ENCODE results near the gene CDK14.

The CDK14 gene

DNA sequence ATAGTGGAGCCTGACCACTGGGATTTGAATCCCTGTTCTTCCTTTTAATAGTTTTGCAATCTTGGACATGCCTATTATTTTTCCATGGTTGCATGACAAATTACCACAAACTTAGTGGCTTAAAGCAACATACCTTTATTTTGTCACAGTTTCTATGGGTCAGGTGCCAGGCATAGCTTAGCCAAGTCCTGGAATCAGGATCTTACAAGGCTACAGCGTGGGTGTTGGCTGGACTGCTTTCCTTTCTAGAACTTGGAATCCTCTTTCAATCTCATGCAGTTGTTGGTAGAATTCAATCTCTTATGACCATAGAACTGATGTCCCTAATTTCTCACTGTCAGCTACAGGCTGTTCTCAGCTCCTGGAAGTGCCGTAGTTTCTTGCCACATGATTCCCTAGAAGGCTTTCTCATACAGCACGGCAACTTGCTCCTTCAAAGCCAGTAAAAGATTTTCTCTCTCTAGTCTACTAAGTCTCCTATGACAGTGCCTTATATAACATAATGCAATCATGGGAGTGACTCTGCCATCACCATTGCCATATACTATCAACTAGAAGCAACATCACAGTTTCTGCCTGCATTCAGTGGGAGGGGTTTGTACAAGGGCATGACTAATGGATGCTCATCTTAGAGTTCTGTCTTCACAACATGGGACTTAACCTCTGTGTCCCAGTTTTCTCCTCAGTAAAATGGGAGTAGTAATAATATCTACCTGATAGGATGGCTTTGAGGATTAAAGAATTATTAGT is 424.7 kb downstream of the CDK14 start:
- DNase-seq (no peak), ATAC-seq (replicated peaks) (no peak)
- no peaks in the 10 kb centered on the region for H3K27me3 Mint-ChIP-seq
- peaks cover 18% of the 10 kb centered on the region in 2 donors for H3K36me3 Mint-ChIP-seq
- H3K4me1 Mint-ChIP-seq: peaks cover 0 to 3% of the 10 kb centered on the region in 2 donors
- H3K4me3 Mint-ChIP-seq: no peak overlapping the region
- H3K9me3 Mint-ChIP-seq: peaks cover 0 to 3% of the 10 kb centered on the region in 2 donors
- no peak overlapping the region for H3K27ac Mint-ChIP-seq

DNA sequence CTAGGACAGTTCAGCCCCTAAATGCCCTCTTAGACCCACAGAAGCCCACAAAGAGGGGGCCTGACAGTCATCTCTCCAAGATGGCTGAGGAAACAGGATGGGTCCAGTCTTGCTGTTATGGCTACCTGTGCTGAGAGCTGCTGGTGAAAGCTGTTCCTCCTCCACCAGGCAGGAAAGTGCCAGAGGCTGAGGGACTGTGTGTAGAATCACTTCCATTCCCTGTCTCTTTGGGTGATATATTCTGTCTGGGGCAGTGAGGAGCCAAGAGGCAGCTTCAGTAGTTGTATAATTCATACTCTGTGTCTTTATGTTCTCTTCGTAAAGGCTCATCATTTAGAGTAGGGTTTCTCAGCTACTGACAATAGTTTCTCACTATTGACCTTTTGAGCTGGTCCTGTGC is 425.8 kb downstream of the CDK14 start:
- H3K4me3 Mint-ChIP-seq: no peak overlapping the region
- H3K27me3 Mint-ChIP-seq: no peaks in the 10 kb centered on the region
- H3K27ac Mint-ChIP-seq: no peak overlapping the region
- H3K36me3 Mint-ChIP-seq: peaks cover 14 to 17% of the 10 kb centered on the region in 2 donors
- peaks cover 0 to 3% of the 10 kb centered on the region in 2 donors for H3K4me1 Mint-ChIP-seq
- DNase-seq (no peak), ATAC-seq (replicated peaks) (no peak)
- peaks cover 0 to 3% of the 10 kb centered on the region in 2 donors for H3K9me3 Mint-ChIP-seq

DNA sequence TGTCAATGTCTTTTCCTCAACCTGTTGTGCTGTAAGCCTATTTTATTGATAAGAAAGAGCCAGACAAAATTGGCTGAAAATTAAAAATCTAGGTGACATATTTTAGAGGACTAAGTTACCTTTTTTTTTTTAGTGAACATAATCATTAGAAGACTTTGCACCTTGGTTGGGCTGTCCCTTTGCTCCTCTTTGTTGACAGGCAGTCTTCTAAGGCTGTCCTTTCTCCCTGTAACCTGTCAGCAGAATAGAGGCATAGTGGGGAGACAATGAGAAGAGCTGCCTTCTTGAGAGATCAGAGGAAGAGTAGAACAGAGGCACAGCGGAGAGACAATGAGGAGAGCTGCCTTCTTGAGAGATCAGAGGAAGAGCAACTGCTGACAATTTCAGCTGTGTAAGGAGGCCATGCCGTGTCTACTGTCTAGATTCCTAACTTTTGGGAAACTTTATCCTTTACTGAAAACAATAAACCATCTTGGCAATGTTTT is 429.8 kb downstream of the CDK14 start:
- ATAC-seq (replicated peaks) (no peak), DNase-seq (no peak)
- peaks cover 21 to 28% of the 10 kb centered on the region in 2 donors for H3K36me3 Mint-ChIP-seq
- peaks cover 3 to 7% of the 10 kb centered on the region in 2 donors for H3K9me3 Mint-ChIP-seq
- no peak overlapping the region for H3K4me3 Mint-ChIP-seq
- peaks cover 4 to 25% of the 10 kb centered on the region in 2 donors for H3K4me1 Mint-ChIP-seq
- H3K27ac Mint-ChIP-seq: no peak overlapping the region
- H3K27me3 Mint-ChIP-seq: no peaks in the 10 kb centered on the region

DNA sequence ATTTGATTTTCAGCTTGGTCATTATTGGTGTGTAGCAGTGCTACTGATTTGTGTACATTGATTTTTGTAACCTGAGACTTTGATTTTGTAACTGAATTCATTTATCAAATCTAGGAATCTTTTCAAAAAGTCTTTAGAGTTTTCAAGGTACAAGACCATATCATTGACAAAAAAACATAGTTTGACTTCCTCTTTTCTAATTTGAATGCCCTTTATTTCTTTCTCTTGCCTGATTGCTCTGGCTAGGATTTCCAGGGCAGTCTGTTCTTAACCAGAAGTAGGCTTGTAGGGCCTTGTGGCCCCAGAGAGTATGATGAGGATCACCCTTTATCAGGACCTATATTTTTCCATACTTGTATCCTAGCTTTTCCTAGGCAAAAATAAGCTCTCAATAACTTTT is 433.6 kb downstream of the CDK14 start:
- Mint-ChIP-seq H3K4me1 (peaks cover 10 to 34% of the 10 kb centered on the region in 2 donors), H3K9me3 (peaks cover 3 to 7% of the 10 kb centered on the region in 2 donors), H3K27ac (no peak overlapping the region), H3K4me3 (no peak overlapping the region), H3K36me3 (peaks cover 22 to 39% of the 10 kb centered on the region in 2 donors), H3K27me3 (no peaks in the 10 kb centered on the region)
- DNase-seq: no peak
- no peak for ATAC-seq (replicated peaks)

DNA sequence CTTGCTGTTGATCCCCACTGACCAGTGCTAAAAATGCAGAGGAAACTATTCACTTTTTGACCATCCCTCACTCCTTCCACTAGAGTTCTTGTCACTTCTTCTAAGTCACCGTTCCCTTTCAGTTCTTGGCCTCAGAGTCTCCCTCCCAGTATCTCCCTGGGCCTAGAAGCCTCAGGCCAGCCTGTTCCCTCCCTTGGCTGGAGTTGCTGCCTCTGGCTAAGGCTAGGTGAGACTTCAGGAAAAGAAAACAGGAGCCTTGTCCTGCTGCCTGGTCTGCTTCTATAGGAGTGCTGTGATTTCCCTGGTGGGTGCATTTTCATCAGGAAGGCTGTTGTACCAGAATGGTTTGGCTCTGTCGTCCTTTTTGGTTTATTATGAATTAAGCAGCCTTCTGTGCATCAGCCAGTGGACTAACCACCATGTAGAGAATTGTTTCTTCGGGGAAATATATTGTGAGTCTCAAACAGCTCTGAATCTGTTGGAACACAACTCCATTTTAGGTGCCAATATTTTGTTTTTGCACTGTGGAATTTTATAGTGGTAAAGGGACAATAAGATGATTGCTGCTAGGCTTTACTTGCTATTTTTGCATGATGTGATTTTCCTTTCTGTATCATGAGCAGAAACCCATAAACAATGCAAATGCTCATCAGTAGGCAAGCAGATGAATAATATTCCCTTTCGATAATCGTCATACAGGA is 434.7 kb downstream of the CDK14 start:
- H3K27ac Mint-ChIP-seq: peak overlapping the region; percentile 42

DNA sequence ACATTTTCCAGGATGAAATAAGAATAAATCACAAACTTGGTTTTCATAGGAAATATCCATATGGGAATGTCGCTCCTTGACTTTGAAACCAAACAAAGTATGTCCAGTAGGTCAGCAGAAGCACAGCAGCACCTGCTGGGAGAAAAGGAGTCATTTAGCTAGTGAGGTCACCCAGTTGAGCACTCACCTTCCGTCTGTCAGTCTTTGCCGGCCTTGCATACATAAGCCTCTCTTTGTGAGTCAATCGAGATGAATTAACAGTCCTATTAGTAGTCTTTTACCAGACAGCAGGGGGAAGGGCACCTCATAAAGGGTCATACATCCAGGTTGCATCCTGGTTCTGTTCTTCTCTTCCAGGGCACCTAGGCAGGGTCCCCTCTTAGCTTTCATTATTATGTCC is 435.6 kb downstream of the CDK14 start:
- H3K27ac Mint-ChIP-seq: no peak overlapping the region
- H3K9me3 Mint-ChIP-seq: peaks cover 3 to 7% of the 10 kb centered on the region in 2 donors
- peaks cover 10 to 47% of the 10 kb centered on the region in 2 donors for H3K4me1 Mint-ChIP-seq
- DNase-seq (no peak), ATAC-seq (replicated peaks) (no peak)
- H3K27me3 Mint-ChIP-seq: no peaks in the 10 kb centered on the region
- peaks cover 21 to 39% of the 10 kb centered on the region in 2 donors for H3K36me3 Mint-ChIP-seq
- no peak overlapping the region for H3K4me3 Mint-ChIP-seq

More for the DNA sequence above, 434.7 kb downstream of the CDK14 start:
- Mint-ChIP-seq H3K36me3 (peaks cover 22 to 39% of the 10 kb centered on the region in 2 donors), H3K4me3 (no peak overlapping the region), H3K9me3 (peaks cover 3 to 7% of the 10 kb centered on the region in 2 donors), H3K27me3 (no peaks in the 10 kb centered on the region), H3K4me1 (peaks cover 10 to 40% of the 10 kb centered on the region in 2 donors)
- ATAC-seq (replicated peaks): no peak
- DNase-seq: no peak

DNA sequence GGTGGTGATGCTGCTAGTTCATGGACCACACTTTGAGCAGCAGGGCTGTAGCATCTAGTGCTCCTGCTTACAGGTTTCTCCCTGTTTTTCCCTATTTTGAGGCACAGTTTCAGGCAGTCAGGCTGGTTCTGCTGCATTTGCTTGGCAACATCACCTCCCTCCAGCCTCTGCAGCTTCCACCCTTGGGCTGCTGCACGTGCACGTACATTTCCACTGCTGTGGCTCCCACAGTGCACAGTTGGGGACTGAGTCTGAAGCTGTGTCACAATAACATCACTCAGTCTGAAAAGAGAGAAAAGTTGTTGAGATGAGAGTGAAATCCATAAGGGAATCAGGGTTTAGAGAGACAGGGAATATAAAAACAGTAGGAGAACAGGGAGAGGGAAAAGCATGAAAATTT is 437.5 kb downstream of the CDK14 start:
- H3K4me3 Mint-ChIP-seq: no peak overlapping the region
- H3K4me1 Mint-ChIP-seq: peaks cover 8 to 39% of the 10 kb centered on the region in 2 donors
- H3K27me3 Mint-ChIP-seq: no peaks in the 10 kb centered on the region
- H3K27ac Mint-ChIP-seq: no peak overlapping the region
- DNase-seq: no peak
- peaks cover 2 to 4% of the 10 kb centered on the region in 2 donors for H3K9me3 Mint-ChIP-seq
- ATAC-seq (replicated peaks): no peak
- peaks cover 14 to 31% of the 10 kb centered on the region in 2 donors for H3K36me3 Mint-ChIP-seq

DNA sequence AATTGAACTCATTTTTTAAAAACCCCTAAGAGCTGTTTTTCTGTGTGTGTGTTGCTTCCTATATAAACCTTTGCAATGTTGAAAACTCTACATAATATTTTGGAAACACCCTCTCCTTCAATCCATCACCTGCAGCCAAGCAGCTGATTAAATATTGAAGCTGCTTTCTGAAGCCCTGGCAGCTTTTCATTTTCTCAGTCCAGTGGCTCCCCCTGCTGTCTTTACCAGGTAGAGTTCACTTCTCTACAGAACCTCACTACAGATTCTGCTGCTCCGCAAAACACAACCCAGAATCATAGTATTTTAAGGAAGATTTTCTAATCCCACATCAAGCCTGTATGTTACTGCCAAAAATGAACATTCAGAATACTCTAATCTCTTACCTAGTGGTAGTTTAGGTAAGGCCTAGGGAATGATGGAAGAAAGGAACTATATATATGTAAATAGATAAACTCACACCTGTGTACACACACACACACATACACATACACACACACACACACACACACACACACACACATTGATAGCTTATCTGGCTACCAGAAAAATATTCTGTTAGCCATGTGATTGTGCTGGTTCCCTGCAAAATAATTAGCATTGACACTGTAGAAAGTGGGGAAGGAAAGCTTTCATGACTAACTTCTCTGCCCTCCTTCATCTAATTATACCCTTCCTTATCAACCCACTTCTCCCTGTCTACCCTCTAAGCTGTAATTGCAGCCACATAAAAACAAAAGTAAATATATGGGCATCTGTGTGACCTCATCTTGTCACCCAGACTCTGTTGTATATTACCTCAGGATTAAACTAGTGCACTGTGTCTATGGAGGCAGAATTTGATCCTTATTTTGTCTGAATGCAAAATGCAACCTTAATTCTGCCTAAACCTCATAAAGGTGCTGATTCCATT is 438.6 kb downstream of the CDK14 start:
- H3K27ac Mint-ChIP-seq: no peak overlapping the region
- no peaks in the 10 kb centered on the region for H3K9me3 Mint-ChIP-seq
- no peak overlapping the region for H3K4me3 Mint-ChIP-seq
- peaks cover 15 to 34% of the 10 kb centered on the region in 2 donors for H3K36me3 Mint-ChIP-seq
- H3K27me3 Mint-ChIP-seq: no peaks in the 10 kb centered on the region
- ATAC-seq (replicated peaks): peak; percentile 51 to 63
- peaks cover 10 to 31% of the 10 kb centered on the region in 2 donors for H3K4me1 Mint-ChIP-seq
- peak; percentile 18 for DNase-seq

DNA sequence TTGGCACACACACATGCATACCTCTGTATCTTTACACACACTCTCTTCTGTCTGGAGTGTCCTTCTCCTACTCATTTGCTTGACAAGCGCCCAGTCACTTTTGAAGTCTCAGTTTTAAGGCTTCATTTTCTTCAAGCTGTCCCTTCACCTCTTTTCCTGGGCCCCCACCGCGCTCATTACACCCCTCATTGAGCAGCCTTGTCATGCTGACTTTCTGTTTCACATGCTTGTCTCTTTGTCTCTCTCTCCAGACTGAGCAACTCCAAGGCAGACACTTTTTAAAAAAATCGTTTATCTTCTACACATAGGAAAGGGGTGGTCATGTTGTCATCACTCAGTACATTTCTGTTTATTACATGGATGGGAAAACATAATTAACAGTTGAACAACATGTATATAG is 442.9 kb downstream of the CDK14 start:
- Mint-ChIP-seq H3K27ac (no peak overlapping the region), H3K27me3 (no peaks in the 10 kb centered on the region), H3K36me3 (peaks cover 13 to 20% of the 10 kb centered on the region in 2 donors), H3K9me3 (no peaks in the 10 kb centered on the region), H3K4me3 (no peak overlapping the region), H3K4me1 (peaks cover 8 to 17% of the 10 kb centered on the region in 2 donors)
- no peak for ATAC-seq (replicated peaks)
- no peak for DNase-seq

DNA sequence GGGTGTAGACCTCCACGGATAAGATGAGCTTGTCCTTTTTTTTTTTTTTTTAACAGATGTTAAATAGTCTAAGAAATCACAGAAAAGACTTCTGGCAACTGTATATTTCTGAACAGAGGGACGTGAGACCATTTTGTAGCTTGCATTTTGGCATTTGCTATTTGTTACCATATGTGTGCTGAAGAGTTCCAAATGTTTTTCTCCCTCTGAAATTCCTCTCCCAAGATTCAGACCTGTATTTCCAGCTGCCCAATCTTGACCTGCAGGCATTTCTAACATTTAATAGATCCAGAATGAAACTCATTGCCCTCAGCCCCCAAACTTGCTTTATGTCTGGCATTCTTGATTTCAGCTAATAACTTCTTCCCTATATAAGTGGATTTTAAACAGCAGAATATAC is 445.0 kb downstream of the CDK14 start:
- H3K36me3 Mint-ChIP-seq: peaks cover 17 to 23% of the 10 kb centered on the region in 2 donors
- peaks cover 5 to 6% of the 10 kb centered on the region in 2 donors for H3K4me1 Mint-ChIP-seq
- H3K27me3 Mint-ChIP-seq: no peaks in the 10 kb centered on the region
- no peaks in the 10 kb centered on the region for H3K9me3 Mint-ChIP-seq
- H3K27ac Mint-ChIP-seq: no peak overlapping the region
- H3K4me3 Mint-ChIP-seq: no peak overlapping the region
- DNase-seq (no peak), ATAC-seq (replicated peaks) (no peak)

DNA sequence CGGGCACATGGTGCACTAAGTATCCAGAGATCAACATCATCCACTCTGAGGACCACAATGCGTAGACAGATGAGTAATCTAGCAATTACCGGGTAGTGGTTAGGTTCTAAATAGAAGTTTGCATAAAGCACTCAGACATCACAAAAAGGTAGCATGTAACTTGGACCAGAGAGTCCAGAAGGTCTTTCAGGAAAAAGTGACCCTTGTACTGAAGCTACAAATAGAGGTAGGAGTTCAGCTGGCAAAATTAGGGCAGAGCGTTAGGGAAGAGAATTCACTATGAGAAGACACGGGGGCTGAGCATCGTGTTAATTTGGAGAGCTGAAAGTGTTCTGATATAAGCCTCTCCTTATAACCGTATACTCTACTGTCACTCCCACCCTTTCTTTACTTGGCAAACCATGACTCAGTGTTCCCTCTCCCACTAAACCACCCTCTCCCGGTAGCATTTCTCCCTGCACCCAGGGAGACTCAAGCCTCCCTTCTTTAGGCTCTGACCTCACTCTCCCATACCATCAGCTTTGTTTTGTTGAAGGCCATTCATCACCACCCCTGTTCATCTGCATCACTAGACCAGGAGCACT is 445.9 kb downstream of the CDK14 start:
- Mint-ChIP-seq H3K4me3 (no peak overlapping the region), H3K9me3 (no peaks in the 10 kb centered on the region), H3K4me1 (peaks cover 0 to 6% of the 10 kb centered on the region in 2 donors), H3K36me3 (peaks cover 17 to 23% of the 10 kb centered on the region in 2 donors), H3K27me3 (no peaks in the 10 kb centered on the region), H3K27ac (no peak overlapping the region)
- ATAC-seq (replicated peaks): no peak
- no peak for DNase-seq

DNA sequence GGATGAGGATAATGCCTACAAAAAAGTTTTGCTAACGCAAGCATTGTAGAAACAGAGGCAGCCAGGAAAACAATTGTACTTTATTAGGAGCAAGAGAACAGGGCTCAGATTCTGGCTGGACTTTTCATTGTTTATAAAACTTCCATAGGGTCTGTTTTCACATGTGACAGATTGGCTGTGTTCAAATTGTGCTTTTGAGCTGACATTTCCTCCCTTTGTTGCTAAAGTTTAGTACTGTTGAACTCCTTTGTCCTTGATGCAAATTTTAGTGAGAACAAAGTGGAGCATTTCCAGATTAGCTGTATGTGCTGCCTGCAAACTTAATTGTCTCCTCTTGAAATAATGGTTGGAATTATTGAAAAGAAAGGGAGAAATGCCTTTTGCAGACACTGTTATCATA is 447.1 kb downstream of the CDK14 start:
- peaks cover 18 to 31% of the 10 kb centered on the region in 2 donors for H3K36me3 Mint-ChIP-seq
- ATAC-seq (replicated peaks) (no peak), DNase-seq (no peak)
- H3K27ac Mint-ChIP-seq: no peak overlapping the region
- H3K4me1 Mint-ChIP-seq: peaks cover 0 to 6% of the 10 kb centered on the region in 2 donors
- H3K4me3 Mint-ChIP-seq: no peak overlapping the region
- no peaks in the 10 kb centered on the region for H3K27me3 Mint-ChIP-seq
- no peaks in the 10 kb centered on the region for H3K9me3 Mint-ChIP-seq

DNA sequence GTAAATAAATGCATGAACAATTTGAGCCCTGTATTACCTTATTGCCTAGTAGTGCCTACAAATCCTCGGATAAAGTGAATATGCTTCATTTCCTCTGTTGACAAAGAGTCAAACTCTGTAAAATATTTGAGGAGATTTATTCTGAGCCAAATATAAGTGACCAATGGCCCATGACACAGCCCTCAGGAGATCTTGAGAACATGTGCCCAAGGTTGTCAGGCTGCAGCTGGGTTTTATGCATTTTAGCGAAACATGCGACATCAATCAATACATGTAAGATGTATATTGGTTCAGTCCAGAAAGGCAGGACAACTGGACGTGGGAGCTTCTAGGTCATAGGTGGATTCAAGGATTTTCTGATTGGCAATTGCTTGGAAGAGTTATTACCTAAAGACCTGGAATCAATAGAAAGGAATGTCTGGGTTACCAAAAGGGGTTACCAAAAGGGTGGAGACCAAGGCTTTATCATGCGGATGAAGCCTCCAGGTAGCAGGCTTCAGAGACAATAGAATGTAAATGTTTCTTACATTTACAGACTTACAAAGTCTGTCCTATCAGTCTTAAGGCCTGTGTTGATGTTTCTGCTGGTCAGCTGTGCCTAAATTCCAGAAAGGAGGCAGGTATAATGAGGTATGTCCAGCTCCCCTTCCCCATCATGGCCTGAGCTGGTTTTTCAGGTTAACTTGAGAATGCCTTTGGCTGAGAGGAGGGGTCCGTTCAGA is 448.0 kb downstream of the CDK14 start:
- Mint-ChIP-seq H3K4me1 (peaks cover 0 to 4% of the 10 kb centered on the region in 2 donors), H3K27ac (no peak overlapping the region), H3K36me3 (peaks cover 18 to 30% of the 10 kb centered on the region in 2 donors), H3K27me3 (no peaks in the 10 kb centered on the region), H3K9me3 (no peaks in the 10 kb centered on the region), H3K4me3 (no peak overlapping the region)
- no peak for ATAC-seq (replicated peaks)
- no peak for DNase-seq

Data from stimulated activated naive B cell treated with anti-CD40 and anti-IgM and Interleukin-4, amounts not matched to agents 10 μg/mL and 1 μg/mL and 100 μg/mL, for 72 hours (primary cell).